HepG2 (cell line): ENCODE data around the gene PRICKLE2. TPM values are rescaled to one million over a fixed set of nuclear protein-coding genes. Genes with fewer than 3 reads are reported as not detected.

Source experiments
- ATAC-seq: fragments of 200-7000 bp; cut with Tn5 transposase; 3 replicates; pipeline ENCODE4 v1.9.1; 2020; ENCODE audit warnings: mild to moderate bottlenecking, moderate library complexity
- BruUV-seq: library from RNA; stranded (reverse); fragments of 400-500 nt; replicated peaks from 2 replicates; lab custom pipeline; 2021; lab: Mats Ljungman, UMichigan
- CTCF ChIA-PET: fragments of 300-600 bp; formaldehyde crosslinking; extraction: SDS; loops from one replicate; lab custom pipeline; 2021; ENCODE audit warnings: low total read pairs, inconsistent platforms, low intra/inter-chr PET ratio; lab: Yijun Ruan, JAX
- POLR2A ChIA-PET: fragments of 350-600 bp; sonication (Branson Sonifier 250); formaldehyde crosslinking; loops from one replicate; lab custom pipeline; 2020; ENCODE audit warnings: antibody characterized with exemption, inconsistent platforms; lab: Yijun Ruan, JAX
- DNase-seq: peaks from one replicate; pipeline ENCODE4 v3.0.0-alpha.2; 2015; ENCODE audit warnings: low spot score
- FAIRE-seq: peaks from 3 replicates; lab custom pipeline; 2011; peaks lifted over from hg19 to GRCh38; lab: Jason Lieb, UNC
- H2AFZ ChIP-seq: one replicate; pipeline ENCODE4 v1.6.1; 2011; ENCODE audit warnings: low read length, inconsistent platforms
- H3K27ac ChIP-seq: fragments of 300-600 bp; 3 replicates; pipeline ENCODE4 v1.8.0; 2011; ENCODE audit warnings: mixed run types, mild to moderate bottlenecking, mixed read lengths, low read length, inconsistent platforms; ENCODE audit not compliant: insufficient read depth; ENCODE audit errors: extremely low read length
- H3K27me3 ChIP-seq, 2 experiments: fragments of 200-600 bp in 1 of 2; 2 replicates in 1 of 2; 3 replicates in 1 of 2; pipeline versions ENCODE4 v1.6.0 to v1.8.0; 2011; ENCODE audit warnings: low read length in 2 of 2, mild to moderate bottlenecking in 2 of 2, moderate library complexity in 2 of 2, inconsistent platforms in 1 of 2; ENCODE audit not compliant: insufficient read depth in 2 of 2, control insufficient read depth in 1 of 2
- H3K36me3 ChIP-seq, 2 experiments: fragments of 200-600 bp in 1 of 2; replicated peaks in 1 of 2; 2 replicates in 1 of 2; 3 replicates in 1 of 2; pipeline versions ENCODE4 v1.5.1 to v1.8.0; 2011; ENCODE audit warnings: low read length in 2 of 2, inconsistent platforms in 1 of 2; ENCODE audit not compliant: insufficient read depth in 2 of 2, control insufficient read depth in 1 of 2
- H3K4me1 ChIP-seq: 2 replicates; pipeline ENCODE4 v1.5.1; 2012; ENCODE audit warnings: low read length, inconsistent platforms; ENCODE audit not compliant: insufficient read depth
- H3K4me2 ChIP-seq: 2 replicates; pipeline ENCODE4 v1.6.0; 2011; ENCODE audit warnings: low read depth, low read length, inconsistent platforms
- H3K4me3 ChIP-seq, 3 experiments: fragments of 200-600 bp in 1 of 3; sonication (generic), shearing (Covaris generic) in 1 of 3; replicated peaks in 1 of 3; 2 replicates each; pipeline ENCODE4 v1.5.1; 2011 to 2016; ENCODE audit warnings: low read length in 3 of 3, inconsistent platforms in 2 of 3, low read depth in 2 of 3, mild to moderate bottlenecking in 2 of 3, control low read depth in 1 of 3, mixed read lengths in 1 of 3; ENCODE audit not compliant: insufficient read depth in 1 of 3
- H3K79me2 ChIP-seq: one replicate; pipeline ENCODE4 v1.6.1; 2011; ENCODE audit warnings: low read length, inconsistent platforms; ENCODE audit not compliant: insufficient read depth
- H3K9ac ChIP-seq: 2 replicates; pipeline ENCODE4 v1.6.0; 2011; ENCODE audit warnings: mild to moderate bottlenecking, low read depth, low read length, inconsistent platforms; ENCODE audit not compliant: insufficient read depth
- H3K9me3 ChIP-seq: 2 replicates; pipeline ENCODE4 v1.5.1; 2012; ENCODE audit warnings: mild to moderate bottlenecking, low read length
- H4K20me1 ChIP-seq: 2 replicates; pipeline ENCODE4 v1.6.0; 2011; ENCODE audit warnings: inconsistent platforms, mild to moderate bottlenecking, low read length, moderate library complexity; ENCODE audit not compliant: insufficient read depth
- AGO1 ChIP-seq: fragments of 200-400 bp; formaldehyde crosslinking; IDR thresholded peaks from 2 replicates; pipeline ENCODE4 v1.6.1; 2017; ENCODE audit warnings: mild to moderate bottlenecking, low read depth, low read length, moderate library complexity; ENCODE audit not compliant: poor library complexity, severe bottlenecking
- CAMTA2 ChIP-seq: sonication (generic); formaldehyde crosslinking; IDR thresholded peaks from 2 replicates; pipeline ENCODE4 v1.4.0; 2020; ENCODE audit warnings: mild to moderate bottlenecking, missing genetic modification reagents, borderline replicate concordance
- MXD3 ChIP-seq: IDR thresholded peaks from 2 replicates; pipeline ENCODE4 v1.6.1; 2016; ENCODE audit warnings: mild to moderate bottlenecking, missing biosample characterization, missing genetic modification reagents
- NCOA1 ChIP-seq: sonication (generic); formaldehyde crosslinking; IDR thresholded peaks from 2 replicates; pipeline ENCODE4 v1.9.0; 2021; ENCODE audit warnings: missing genetic modification reagents
- SRSF9 ChIP-seq: fragments of 200-400 bp; formaldehyde crosslinking; IDR thresholded peaks from 2 replicates; pipeline ENCODE4 v1.6.1; 2018; ENCODE audit warnings: borderline replicate concordance, mild to moderate bottlenecking, low read depth, low read length; ENCODE audit not compliant: insufficient read depth, poor library complexity, severe bottlenecking
- ZBED4 ChIP-seq: sonication (generic); formaldehyde crosslinking; IDR thresholded peaks from 2 replicates; pipeline ENCODE4 v1.4.0; 2020; ENCODE audit warnings: missing genetic modification reagents, borderline replicate concordance
- WGBS: methylation state at CpG from one replicate; pipeline ENCODE4 v1.1.6; 2017; ENCODE audit warnings: low lambda C conversion rate; 5-methylcytosine and 5-hydroxymethylcytosine counted together
- in situ Hi-C: cut with HindIII; loops from 2 replicates; pipeline ENCODE4 v1.10.0; 2017; ENCODE audit warnings: low pct_unique_long_range_greater_than_20kb; ENCODE audit not compliant: extremely low pct_ligation_motif_present
- intact Hi-C: fragments of 100-400 bp; cut with micrococcal nuclease; formaldehyde crosslinking; loops from one replicate; pipeline ENCODE4 v1.10.0; 2022; ENCODE audit not compliant: unreplicated experiment
- polyA plus RNA-seq, 8 experiments: library from polyadenylated mRNA; depleted of rRNA in 3 of 8; stranded (reverse) in 7 of 8; unstranded in 1 of 8; fragments of >200 nt; fragmentation: Illumina TruSeq in 4 of 8; extraction: Trizol in 4 of 8; gene quantifications; 2 replicates each; pipeline versions ENCODE4 v1.2.1 to v1.2.3, GENCODE V29; 2011 to 2016; ENCODE audit warnings: low read depth in 4 of 8, missing spikeins in 1 of 8, mixed read lengths in 1 of 8; ENCODE audit not compliant: insufficient read depth in 1 of 8
- total RNA-seq, 5 experiments: library from RNA; depleted of rRNA; stranded (reverse); fragments of >200 nt; fragmentation: Illumina TruSeq; extraction: Trizol; gene quantifications; 2 replicates each; pipeline ENCODE4 v1.2.3, GENCODE V29; 2016; ENCODE audit warnings: low read depth in 1 of 5

PRICKLE2 gene
- total and polyA plus RNA-seq, 2 of the 13 experiments (the other 11 are each of a cell fraction or from before 2014, with no cell fraction given), result 0.01 to 0.07 TPM

GRCh38 chr3:64108784-64109317 is 116.4 kb downstream of the PRICKLE2 start:
- ATAC-seq (no peak), FAIRE-seq (no peak), DNase-seq (no peak)
- H2AFZ ChIP-seq, result no peak overlapping the region
- POLR2A ChIA-PET, result no interaction called here
- 83% methylated on average over 4 of the region's 7 CpGs for WGBS
- H3K79me2 ChIP-seq, result no peaks in the 10 kb centered on the region
- H3K4me1 ChIP-seq, result peaks cover 43% of the 10 kb centered on the region
- TF ChIP-seq SRSF9 (no peak), AGO1 (no peak), CAMTA2 (CRISPR knock-in tag) (no peak), MXD3 (no peak), ZBED4 (CRISPR knock-in tag) (no peak), NCOA1 (CRISPR knock-in tag) (no peak)
- BruUV-seq, result no TSS peak
- H3K36me3 ChIP-seq, result no peaks in the 10 kb centered on the region
- H3K9ac ChIP-seq, result no peak overlapping the region
- in situ Hi-C loops (no loop called here), intact Hi-C loops (loop anchor here (2.0 kb wide), 2 partner anchors 42 to 78 kb away; no protein-coding TSS in a partner anchor)
- H4K20me1 ChIP-seq, result no peaks in the 10 kb centered on the region
- H3K9me3 ChIP-seq, result no peaks in the 10 kb centered on the region
- no peaks in the 10 kb centered on the region; a peak in 1 of 5 replicates for H3K27me3 ChIP-seq
- H3K4me2 ChIP-seq, result no peak overlapping the region
- H3K27ac ChIP-seq, result no peak overlapping the region
- CTCF ChIA-PET, result no interaction called here
- H3K4me3 ChIP-seq, result no peak overlapping the region
